Panc1 (cell line): ENCODE data around the gene BBOF1. TPM values are rescaled to one million over a fixed set of nuclear protein-coding genes. Genes with fewer than 3 reads are reported as not detected.

Source experiments
- ATAC-seq: fragments of 200-7000 bp; cut with Tn5 transposase; 2 replicates; pipeline ENCODE4 v1.9.1; 2020; ENCODE audit warnings: mild to moderate bottlenecking, moderate library complexity
- BruUV-seq: library from RNA; stranded (reverse); fragments of 400-500 nt; replicated peaks from 2 replicates; lab custom pipeline; 2021; lab: Mats Ljungman, UMichigan
- CTCF ChIA-PET: fragments of 300-600 bp; sonication (Branson Sonifier 250); formaldehyde crosslinking; loops from one replicate; lab custom pipeline; 2022; ENCODE audit warnings: antibody characterized with exemption; lab: Charles Lee
- POLR2A ChIA-PET: fragments of 300-600 bp; sonication (Branson Sonifier 250); formaldehyde crosslinking; loops from one replicate; lab custom pipeline; 2022; ENCODE audit warnings: antibody characterized with exemption; lab: Charles Lee
- DNase-seq: peaks from one replicate; pipeline ENCODE4 v3.0.0-alpha.2; 2010; ENCODE audit warnings: low read depth, low spot score
- H3K27ac ChIP-seq: 2 replicates; pipeline ENCODE4 v1.5.1; 2011; ENCODE audit warnings: mild to moderate bottlenecking, low read length, inconsistent platforms
- H3K27me3 ChIP-seq: fragments of 200-500 bp; sonication (Bioruptor generic); 2 replicates; pipeline ENCODE4 v1.6.0; 2014; ENCODE audit warnings: low read length, inconsistent platforms; ENCODE audit not compliant: control insufficient read depth, insufficient read depth
- H3K36me3 ChIP-seq: fragments of 200-500 bp; sonication (Bioruptor generic); 2 replicates; pipeline ENCODE4 v1.5.1; 2014; ENCODE audit warnings: inconsistent platforms, mild to moderate bottlenecking, low read length, moderate library complexity; ENCODE audit not compliant: control insufficient read depth, insufficient read depth
- H3K4me1 ChIP-seq: 2 replicates; pipeline ENCODE4 v1.5.1; 2011; ENCODE audit warnings: inconsistent platforms, mild to moderate bottlenecking, low read length, moderate library complexity; ENCODE audit not compliant: control insufficient read depth, insufficient read depth
- H3K4me3 ChIP-seq, 2 experiments: 2 replicates each; pipeline ENCODE4 v1.5.1; 2011 to 2012; ENCODE audit warnings: low read depth in 2 of 2, low read length in 2 of 2, mild to moderate bottlenecking in 2 of 2, inconsistent platforms in 1 of 2, moderate library complexity in 1 of 2
- H3K9me3 ChIP-seq: fragments of 200-500 bp; sonication (Bioruptor generic); 2 replicates; pipeline ENCODE4 v1.5.1; 2014; ENCODE audit warnings: low read depth, mild to moderate bottlenecking, inconsistent platforms, low read length, moderate library complexity; ENCODE audit not compliant: control insufficient read depth, insufficient read depth
- POLR2AphosphoS5 ChIP-seq: IDR thresholded peaks from 2 replicates; pipeline ENCODE4 v1.6.1; 2012; ENCODE audit warnings: mild to moderate bottlenecking, low read depth, low read length, moderate library complexity
- SIN3A ChIP-seq: IDR thresholded peaks from 2 replicates; pipeline ENCODE4 v1.6.1; 2012; ENCODE audit warnings: low read depth, mild to moderate bottlenecking, low read length, moderate library complexity, borderline replicate concordance; ENCODE audit not compliant: insufficient read depth
- TCF7L2 ChIP-seq: IDR thresholded peaks from 2 replicates; pipeline ENCODE4 v1.6.1; 2011; ENCODE audit warnings: mild to moderate bottlenecking, low read depth, low read length, inconsistent platforms
- in situ Hi-C: cut with HindIII; loops from 2 replicates; pipeline ENCODE4 v1.10.0; 2016; ENCODE audit warnings: low sequenced_read_pairs, low pct_unique_long_range_greater_than_20kb
- intact Hi-C: fragments of 100-400 bp; cut with micrococcal nuclease; formaldehyde crosslinking; loops from one replicate; pipeline ENCODE4 v1.10.0; 2022; ENCODE audit not compliant: unreplicated experiment
- total RNA-seq: library from RNA; stranded (reverse); gene quantifications from one replicate; pipeline ENCODE4 v1.2.1, GENCODE V29; 2021; ENCODE audit not compliant: unreplicated experiment
- TF ChIP-seq, protein P1 (sequence below): fragments of 450-650 bp; IDR thresholded peaks from 2 replicates; pipeline ENCODE4 v1.5.1; 2017; ENCODE audit warnings: mild to moderate bottlenecking
- TF ChIP-seq, protein P2 (sequence below), 2 experiments: IDR thresholded peaks; 2 replicates each; pipeline ENCODE4 v1.6.1; 2011 to 2012; ENCODE audit warnings: low read depth in 2 of 2, control low read depth in 1 of 2, low read length in 1 of 2, mild to moderate bottlenecking in 1 of 2, moderate library complexity in 1 of 2; ENCODE audit not compliant: insufficient read depth in 1 of 2

Gene BBOF1
- total RNA-seq, 1 experiment from 2014 or later = 1.9 TPM

DNA sequence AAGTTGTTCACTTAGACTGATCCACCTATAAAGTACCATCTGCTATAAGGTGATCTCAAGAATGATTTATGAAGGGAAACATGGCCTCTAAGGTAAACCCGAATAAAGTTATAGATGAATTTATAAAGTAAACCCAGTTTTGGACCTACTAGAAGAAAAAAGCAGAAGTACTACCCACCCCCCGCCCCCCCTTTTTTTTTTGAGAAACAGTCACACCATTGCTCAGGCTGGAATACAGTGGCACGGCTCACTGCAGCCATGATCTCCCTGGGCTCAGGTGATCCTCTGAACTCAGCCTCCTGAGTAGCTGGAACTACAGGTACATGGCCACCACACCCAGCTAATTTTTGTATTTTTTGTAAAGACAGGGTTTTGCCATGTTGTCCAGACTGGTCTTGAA lies 4.0 kb upstream of the BBOF1 start:
- BruUV-seq = no TSS peak
- no peaks in the 10 kb centered on the region for H3K4me1 ChIP-seq
- ChIA-PET POLR2A (no interaction called here), CTCF (no interaction called here)
- TF ChIP-seq, protein P1, sequence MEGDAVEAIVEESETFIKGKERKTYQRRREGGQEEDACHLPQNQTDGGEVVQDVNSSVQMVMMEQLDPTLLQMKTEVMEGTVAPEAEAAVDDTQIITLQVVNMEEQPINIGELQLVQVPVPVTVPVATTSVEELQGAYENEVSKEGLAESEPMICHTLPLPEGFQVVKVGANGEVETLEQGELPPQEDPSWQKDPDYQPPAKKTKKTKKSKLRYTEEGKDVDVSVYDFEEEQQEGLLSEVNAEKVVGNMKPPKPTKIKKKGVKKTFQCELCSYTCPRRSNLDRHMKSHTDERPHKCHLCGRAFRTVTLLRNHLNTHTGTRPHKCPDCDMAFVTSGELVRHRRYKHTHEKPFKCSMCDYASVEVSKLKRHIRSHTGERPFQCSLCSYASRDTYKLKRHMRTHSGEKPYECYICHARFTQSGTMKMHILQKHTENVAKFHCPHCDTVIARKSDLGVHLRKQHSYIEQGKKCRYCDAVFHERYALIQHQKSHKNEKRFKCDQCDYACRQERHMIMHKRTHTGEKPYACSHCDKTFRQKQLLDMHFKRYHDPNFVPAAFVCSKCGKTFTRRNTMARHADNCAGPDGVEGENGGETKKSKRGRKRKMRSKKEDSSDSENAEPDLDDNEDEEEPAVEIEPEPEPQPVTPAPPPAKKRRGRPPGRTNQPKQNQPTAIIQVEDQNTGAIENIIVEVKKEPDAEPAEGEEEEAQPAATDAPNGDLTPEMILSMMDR = no peak
- TF ChIP-seq TCF7L2 = no peak
- TF ChIP-seq SIN3A = no peak
- TF ChIP-seq, protein P2, sequence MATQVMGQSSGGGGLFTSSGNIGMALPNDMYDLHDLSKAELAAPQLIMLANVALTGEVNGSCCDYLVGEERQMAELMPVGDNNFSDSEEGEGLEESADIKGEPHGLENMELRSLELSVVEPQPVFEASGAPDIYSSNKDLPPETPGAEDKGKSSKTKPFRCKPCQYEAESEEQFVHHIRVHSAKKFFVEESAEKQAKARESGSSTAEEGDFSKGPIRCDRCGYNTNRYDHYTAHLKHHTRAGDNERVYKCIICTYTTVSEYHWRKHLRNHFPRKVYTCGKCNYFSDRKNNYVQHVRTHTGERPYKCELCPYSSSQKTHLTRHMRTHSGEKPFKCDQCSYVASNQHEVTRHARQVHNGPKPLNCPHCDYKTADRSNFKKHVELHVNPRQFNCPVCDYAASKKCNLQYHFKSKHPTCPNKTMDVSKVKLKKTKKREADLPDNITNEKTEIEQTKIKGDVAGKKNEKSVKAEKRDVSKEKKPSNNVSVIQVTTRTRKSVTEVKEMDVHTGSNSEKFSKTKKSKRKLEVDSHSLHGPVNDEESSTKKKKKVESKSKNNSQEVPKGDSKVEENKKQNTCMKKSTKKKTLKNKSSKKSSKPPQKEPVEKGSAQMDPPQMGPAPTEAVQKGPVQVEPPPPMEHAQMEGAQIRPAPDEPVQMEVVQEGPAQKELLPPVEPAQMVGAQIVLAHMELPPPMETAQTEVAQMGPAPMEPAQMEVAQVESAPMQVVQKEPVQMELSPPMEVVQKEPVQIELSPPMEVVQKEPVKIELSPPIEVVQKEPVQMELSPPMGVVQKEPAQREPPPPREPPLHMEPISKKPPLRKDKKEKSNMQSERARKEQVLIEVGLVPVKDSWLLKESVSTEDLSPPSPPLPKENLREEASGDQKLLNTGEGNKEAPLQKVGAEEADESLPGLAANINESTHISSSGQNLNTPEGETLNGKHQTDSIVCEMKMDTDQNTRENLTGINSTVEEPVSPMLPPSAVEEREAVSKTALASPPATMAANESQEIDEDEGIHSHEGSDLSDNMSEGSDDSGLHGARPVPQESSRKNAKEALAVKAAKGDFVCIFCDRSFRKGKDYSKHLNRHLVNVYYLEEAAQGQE (IDR thresholded peaks at IDR 0.05; ENCODE audit: insufficient read depth in 1 of 2, low read depth in 2 of 2, low read length in 1 of 2) = no peak
- no peak for TF ChIP-seq POLR2AphosphoS5
- ATAC-seq (no peak), DNase-seq (no peak)
- H3K9me3 ChIP-seq = no peaks in the 10 kb centered on the region
- peaks cover 5% of the 10 kb centered on the region for H3K36me3 ChIP-seq
- no peaks in the 10 kb centered on the region for H3K27me3 ChIP-seq
- in situ Hi-C loops (no loop called here), intact Hi-C loops (no loop called here)
- no peak overlapping the region for H3K4me3 ChIP-seq
- H3K27ac ChIP-seq = no peak overlapping the region

DNA sequence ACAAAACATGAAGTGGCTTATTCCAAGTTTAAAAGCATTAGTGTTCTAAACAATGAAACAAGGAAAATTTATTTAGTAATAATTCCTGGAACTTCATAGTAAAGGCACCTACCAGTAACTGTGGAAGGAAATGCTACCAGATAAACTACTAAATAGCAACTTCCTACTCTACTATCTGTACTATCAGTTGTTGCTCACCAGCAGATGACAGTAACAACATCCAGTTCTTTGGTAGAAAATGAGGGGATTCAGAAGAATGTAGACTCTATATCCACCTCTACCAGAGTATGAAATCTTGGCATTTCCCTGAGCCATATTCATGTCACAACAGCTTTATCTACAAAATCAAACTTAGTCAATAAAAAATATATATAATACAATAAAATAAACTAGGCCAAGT lies 3.2 kb upstream of the BBOF1 start:
- H3K9me3 ChIP-seq = no peaks in the 10 kb centered on the region
- no peak for TF ChIP-seq POLR2AphosphoS5
- TF ChIP-seq SIN3A = no peak
- TF ChIP-seq, protein P2 (IDR thresholded peaks at IDR 0.05; ENCODE audit: insufficient read depth in 1 of 2, low read depth in 2 of 2, low read length in 1 of 2) = no peak
- TF ChIP-seq, protein P1 = no peak
- no peak for TF ChIP-seq TCF7L2
- H3K36me3 ChIP-seq = peaks cover 5% of the 10 kb centered on the region
- H3K4me3 ChIP-seq = no peak overlapping the region
- in situ Hi-C loops (no loop called here), intact Hi-C loops (no loop called here)
- POLR2A ChIA-PET = interaction anchor here (0.6 kb wide), 1 partner anchor 64 kb away, joined by 3 read pairs; no protein-coding TSS in a partner anchor
- DNase-seq (no peak), ATAC-seq (no peak)
- no peak overlapping the region for H3K27ac ChIP-seq
- no peaks in the 10 kb centered on the region for H3K27me3 ChIP-seq
- CTCF ChIA-PET = no interaction called here
- H3K4me1 ChIP-seq = no peaks in the 10 kb centered on the region
- no TSS peak for BruUV-seq
